Endothelial cell of umbilical vein (primary cell): Measurements from ENCODE around the gene KIF26B. TPM values are rescaled to one million over a fixed set of nuclear protein-coding genes. Genes with fewer than 3 reads are reported as not detected.

ENCODE experiments used
- BruUV-seq: library from RNA; stranded (reverse); fragments of 400-500 nt; replicated peaks from 2 replicates; lab custom pipeline; 2021; lab: Mats Ljungman, UMichigan
- CTCF ChIA-PET: fragments of 300-600, 350-600 bp; sonication (Branson Sonifier 250); formaldehyde crosslinking; loops from one replicate; lab custom pipeline; 2021; ENCODE audit warnings: antibody characterized with exemption, inconsistent platforms; lab: Charles Lee
- POLR2A ChIA-PET: fragments of 300-600, 350-600 bp; sonication (Branson Sonifier 250); formaldehyde crosslinking; loops from one replicate; lab custom pipeline; 2021; ENCODE audit warnings: antibody characterized with exemption, inconsistent platforms; lab: Charles Lee
- DNase-seq: peaks from one replicate; pipeline ENCODE4 v3.0.0-alpha.2; 2011; ENCODE audit warnings: low read depth, low spot score
- FAIRE-seq: peaks from 2 replicates; lab custom pipeline; 2011; peaks lifted over from hg19 to GRCh38; lab: Jason Lieb, UNC
- H2AFZ ChIP-seq: 2 replicates; pipeline ENCODE4 v1.6.0; 2012; ENCODE audit warnings: low read depth, low read length, control low read depth, inconsistent platforms
- H3K27ac ChIP-seq: 2 replicates; pipeline ENCODE4 v1.5.1; 2011; ENCODE audit warnings: low read depth, mild to moderate bottlenecking, control low read depth, low read length, moderate library complexity; ENCODE audit not compliant: insufficient read depth
- H3K27me3 ChIP-seq, 2 experiments: 2 replicates each; pipeline versions ENCODE4 v1.6.0 to v1.6.1; 2011; ENCODE audit warnings: low read length in 2 of 2, mixed read lengths in 1 of 2; ENCODE audit not compliant: control insufficient read depth in 2 of 2, insufficient read depth in 2 of 2
- H3K36me3 ChIP-seq, 2 experiments: 2 replicates in 1 of 2; 3 replicates in 1 of 2; pipeline ENCODE4 v1.5.1; 2011; ENCODE audit warnings: low read length in 2 of 2, mild to moderate bottlenecking in 1 of 2, moderate library complexity in 1 of 2; ENCODE audit not compliant: control insufficient read depth in 2 of 2, insufficient read depth in 2 of 2; ENCODE audit errors: extremely low read depth in 1 of 2
- H3K4me1 ChIP-seq: 3 replicates; pipeline ENCODE4 v1.5.1; 2011; ENCODE audit warnings: mild to moderate bottlenecking, low read length; ENCODE audit not compliant: control insufficient read depth, insufficient read depth; ENCODE audit errors: extremely low read depth
- H3K4me2 ChIP-seq: 2 replicates; pipeline ENCODE4 v1.6.1; 2011; ENCODE audit warnings: low read length, control low read depth, mixed read lengths; ENCODE audit not compliant: insufficient read depth
- H3K4me3 ChIP-seq, 3 experiments: fragments of 200-600 bp in 1 of 3; sonication (generic), shearing (Covaris generic) in 1 of 3; replicated peaks in 1 of 3; 2 replicates each; pipeline ENCODE4 v1.5.1; 2011 to 2016; ENCODE audit warnings: control low read depth in 3 of 3, low read length in 3 of 3, mild to moderate bottlenecking in 2 of 3, inconsistent platforms in 1 of 3, low read depth in 1 of 3, moderate library complexity in 1 of 3; ENCODE audit not compliant: insufficient read depth in 1 of 3
- H3K79me2 ChIP-seq: 2 replicates; pipeline ENCODE4 v1.6.0; 2012; ENCODE audit warnings: low read length, inconsistent platforms; ENCODE audit not compliant: control insufficient read depth, insufficient read depth
- H3K9ac ChIP-seq: replicated peaks from 2 replicates; pipeline ENCODE3; 2011; ENCODE audit warnings: low read length, control low read depth; ENCODE audit not compliant: insufficient read depth; ENCODE audit errors: extremely low read depth
- H3K9me1 ChIP-seq: replicated peaks from 3 replicates; pipeline ENCODE4 v1.6.0; 2011; ENCODE audit warnings: mild to moderate bottlenecking, low read length; ENCODE audit not compliant: control insufficient read depth, insufficient read depth; ENCODE audit errors: extremely low read depth
- H3K9me3 ChIP-seq: replicated peaks from 2 replicates; pipeline ENCODE4 v1.5.1; 2012; ENCODE audit warnings: low read length, inconsistent platforms; ENCODE audit not compliant: control insufficient read depth, insufficient read depth
- H4K20me1 ChIP-seq: replicated peaks from 2 replicates; pipeline ENCODE3; 2011; ENCODE audit warnings: mild to moderate bottlenecking, low read length; ENCODE audit not compliant: control insufficient read depth, insufficient read depth; ENCODE audit errors: extremely low read depth
- CTCF ChIP-seq, 2 donors: IDR thresholded peaks; 1 replicate in 1 of 2; 2 replicates in 1 of 2; pipeline ENCODE4 v1.5.1; 2011; ENCODE audit warnings: low read length in 2 of 2, mild to moderate bottlenecking in 2 of 2, moderate library complexity in 2 of 2, control low read depth in 1 of 2, inconsistent platforms in 1 of 2, low read depth in 1 of 2; ENCODE audit not compliant: insufficient read depth in 1 of 2; ENCODE audit errors: extremely low read depth in 1 of 2
- EZH2 ChIP-seq: IDR thresholded peaks from 2 replicates; pipeline ENCODE4 v1.6.1; 2012; ENCODE audit warnings: borderline replicate concordance, low read depth, mild to moderate bottlenecking, moderate library complexity, low read length, inconsistent platforms; ENCODE audit not compliant: severe bottlenecking
- FOS ChIP-seq: IDR thresholded peaks from 2 replicates; pipeline ENCODE4 v1.6.1; 2011; ENCODE audit warnings: mild to moderate bottlenecking, low read length, moderate library complexity, borderline replicate concordance; ENCODE audit not compliant: insufficient read depth
- GATA2 ChIP-seq: IDR thresholded peaks from 2 replicates; pipeline ENCODE4 v1.7.0; 2011; ENCODE audit warnings: low read depth, mild to moderate bottlenecking, moderate library complexity, mixed read lengths, low read length; ENCODE audit not compliant: insufficient read length, insufficient read depth
- JUN ChIP-seq: IDR thresholded peaks from 2 replicates; pipeline ENCODE4 v1.6.1; 2011; ENCODE audit warnings: borderline replicate concordance, low read depth; ENCODE audit not compliant: insufficient read length, insufficient read depth
- MAX ChIP-seq: IDR thresholded peaks from 2 replicates; pipeline ENCODE4 v1.6.1; 2011; ENCODE audit not compliant: insufficient read depth, insufficient read length
- MYC ChIP-seq: IDR thresholded peaks from one replicate; pipeline ENCODE4 v1.6.1; 2011; ENCODE audit warnings: mild to moderate bottlenecking, low read depth, low read length
- POLR2A ChIP-seq: IDR thresholded peaks from 2 replicates; pipeline ENCODE4 v1.6.1; 2012; ENCODE audit warnings: low read depth, mild to moderate bottlenecking, control low read depth, low read length
- POLR2AphosphoS5 ChIP-seq: IDR thresholded peaks from 2 replicates; pipeline ENCODE4 v1.6.1; 2012; ENCODE audit warnings: low read depth, mild to moderate bottlenecking, control low read depth, low read length, moderate library complexity; ENCODE audit not compliant: insufficient read depth
- dilution Hi-C: fragments of 300-500 bp; cut with MboI; formaldehyde crosslinking; loops from one replicate; pipeline ENCODE4 v1.15.0; 2019; ENCODE audit warnings: low sequenced_read_pairs; ENCODE audit not compliant: extremely low pct_ligation_motif_present
- intact Hi-C: fragments of 100-400 bp; cut with micrococcal nuclease; formaldehyde crosslinking; loops from one replicate; pipeline ENCODE4 v1.10.0; 2022
- polyA plus RNA-seq, 4 experiments: library from polyadenylated mRNA; depleted of rRNA in 3 of 4; stranded (reverse) in 3 of 4; unstranded in 1 of 4; fragments of >200 nt; gene quantifications; 2 replicates each; pipeline versions ENCODE4 v1.2.1 to v1.2.3, GENCODE V29; 2011 to 2012; ENCODE audit warnings: missing spikeins in 1 of 4
- total RNA-seq: library from RNA; stranded (reverse); gene quantifications from 2 replicates; pipeline ENCODE4 v1.2.3, GENCODE V29; 2021

The KIF26B gene
- total and polyA plus RNA-seq, 2 donors (not counting 3 experiments of a cell fraction or from before 2014, with no cell fraction given): 0.04 to 0.49 TPM

DNA sequence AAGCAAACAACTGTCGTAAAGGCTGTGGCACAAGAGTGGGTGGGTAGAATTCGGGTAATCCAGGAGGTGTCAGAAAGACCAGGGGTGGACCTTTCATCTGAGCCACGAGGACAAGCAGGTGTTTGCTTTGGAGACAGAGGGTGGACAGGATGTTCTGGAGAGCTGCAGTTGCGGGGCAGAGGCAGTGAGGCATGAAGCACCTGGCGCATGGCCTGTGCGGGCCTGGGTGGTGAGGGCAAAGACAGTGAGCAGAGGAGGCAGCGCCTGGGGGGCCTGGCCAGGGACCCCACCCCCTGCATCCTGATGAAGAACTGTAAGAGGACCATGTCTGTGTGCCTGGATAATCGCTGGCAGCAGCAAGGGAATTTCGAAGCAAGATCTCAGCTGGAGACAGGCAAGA is 24.9 kb downstream of the KIF26B start:
- Histone ChIP-seq H3K4me1 (no peaks in the 10 kb centered on the region), H2AFZ (no peak overlapping the region), H3K27me3 (no peaks in the 10 kb centered on the region), H3K9me1 (no peaks in the 10 kb centered on the region), H3K27ac (no peak overlapping the region), H3K79me2 (no peaks in the 10 kb centered on the region), H3K9ac (no peak overlapping the region), H3K36me3 (no peaks in the 10 kb centered on the region), H3K9me3 (no peaks in the 10 kb centered on the region), H3K4me2 (no peak overlapping the region), H3K4me3 (no peak overlapping the region), H4K20me1 (no peaks in the 10 kb centered on the region)
- FAIRE-seq: no peak
- POLR2A ChIA-PET: no interaction called here
- no peak for DNase-seq
- intact Hi-C loops (no loop called here), dilution Hi-C loops (no loop called here)
- BruUV-seq: no TSS peak
- TF ChIP-seq POLR2AphosphoS5: no peak
- no peak for TF ChIP-seq EZH2
- CTCF ChIA-PET: no interaction called here

- no peaks in the 10 kb centered on the region for H3K9me1 ChIP-seq
- no peaks in the 10 kb centered on the region for H4K20me1 ChIP-seq
- H3K4me1 ChIP-seq: no peaks in the 10 kb centered on the region
- ChIA-PET CTCF (interaction anchor here (0.7 kb wide), 1 partner anchor 20 kb away, joined by 3 read pairs; no protein-coding TSS in a partner anchor), POLR2A (no interaction called here)
- BruUV-seq: no TSS peak
- FAIRE-seq (no peak), DNase-seq (no peak)
- H3K9me3 ChIP-seq: no peaks in the 10 kb centered on the region
- H3K9ac ChIP-seq: no peak overlapping the region
- H3K79me2 ChIP-seq: no peaks in the 10 kb centered on the region
- no peaks in the 10 kb centered on the region for H3K27me3 ChIP-seq
- H3K4me2 ChIP-seq: no peak overlapping the region
- no peak overlapping the region for H3K27ac ChIP-seq
- dilution Hi-C loops: no loop called here
- no peaks in the 10 kb centered on the region for H3K36me3 ChIP-seq
- no peak overlapping the region for H3K4me3 ChIP-seq
- H2AFZ ChIP-seq: no peak overlapping the region
- TF ChIP-seq EZH2 (no peak), GATA2 (no peak), POLR2AphosphoS5 (no peak), MAX (no peak), JUN (no peak), MYC (no peak), FOS (no peak), POLR2A (no peak), CTCF (IDR thresholded peaks at IDR 0.05; ENCODE audit: extremely low read depth in 1 of 2, insufficient read depth in 1 of 2, low read depth in 1 of 2, low read length in 2 of 2) (no peak)
- intact Hi-C loops: no loop called here
These were observed 25.8 kb downstream of the KIF26B start for GRCh38 chr1:245180496-245181157.
